SK-N-MC (cell line): ENCODE data around the gene TMEM221.

Experiments used
- DNase-seq: peaks from one replicate; pipeline ENCODE4 v3.0.0-alpha.2; 2011; ENCODE audit warnings: low read depth, low spot score
- H3K27ac ChIP-seq: fragments of 200-600 bp; sonication (generic); 2 replicates; pipeline ENCODE4 v1.5.1; 2016; ENCODE audit warnings: mixed run types
- H3K36me3 ChIP-seq: fragments of 200-600 bp; sonication (generic); 2 replicates; pipeline ENCODE4 v1.6.1; 2017; ENCODE audit warnings: antibody characterized with exemption, low read length, mixed read lengths; ENCODE audit not compliant: insufficient read depth
- H3K4me3 ChIP-seq: fragments of 200-600 bp; sonication (generic); 2 replicates; pipeline ENCODE4 v1.5.1; 2016
- H3K9ac ChIP-seq: fragments of 200-600 bp; sonication (generic); 2 replicates; pipeline ENCODE4 v1.8.0; 2017; ENCODE audit warnings: mixed run types, mixed read lengths; ENCODE audit not compliant: insufficient read length
- H3K9me3 ChIP-seq: fragments of 200-600 bp; sonication (generic); 2 replicates; pipeline ENCODE4 v1.6.1; 2017; ENCODE audit warnings: low read depth, mild to moderate bottlenecking, antibody characterized with exemption, low read length, moderate library complexity, mixed read lengths
- EZH2 ChIP-seq: fragments of 200-600 bp; sonication (generic); IDR thresholded peaks from one replicate; pipeline ENCODE4 v1.6.1; 2017; ENCODE audit warnings: antibody characterized with exemption
- FOXP2 ChIP-seq: optimal IDR thresholded peaks from 2 replicates; pipeline ENCODE3; 2011; ENCODE audit warnings: mild to moderate bottlenecking, moderate library complexity; ENCODE audit not compliant: insufficient read depth; ENCODE audit errors: extremely low read length, control extremely low read depth
- POLR2AphosphoS5 ChIP-seq: IDR thresholded peaks from 2 replicates; pipeline ENCODE4 v1.6.1; 2012; ENCODE audit warnings: mild to moderate bottlenecking, low read depth, low read length, borderline replicate concordance

TMEM221 gene

DNA sequence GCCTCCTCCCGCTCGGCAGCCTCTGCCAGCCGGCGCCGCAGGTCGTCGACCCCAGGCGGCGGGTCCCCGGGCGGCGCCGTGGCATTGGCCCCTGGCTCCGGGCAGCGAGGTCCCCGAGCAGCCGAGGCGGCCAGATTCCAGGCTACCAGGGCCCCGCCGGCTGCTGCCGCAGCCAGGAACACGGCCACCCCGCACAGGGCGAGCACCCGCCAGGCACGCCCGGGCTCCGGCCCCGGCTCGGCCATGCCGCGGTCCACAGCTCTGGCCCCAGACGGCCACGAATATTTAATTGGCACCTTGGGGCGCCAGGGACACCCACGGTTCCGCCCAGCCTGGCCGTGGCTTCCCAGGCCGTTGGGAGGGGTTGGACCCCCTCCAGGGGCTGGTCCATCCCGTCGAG, 54.6 kb downstream of the TMEM221 start, which contains the start of gene CCDC194:
Gene CCDC194, minus strand, starts transcription at position 283 of the 400 bp plus-strand sequence. Its CDS starts 38 bp downstream, at position 245.
- Histone ChIP-seq H3K9ac (no peak within 1 kb of the TSS), H3K27ac (no peak within 1 kb of the TSS), H3K9me3 (no peaks in the 10 kb centered on the region), H3K36me3 (no peaks in the 10 kb centered on the region), H3K4me3 (no peak within 1 kb of the TSS)
- no peak for DNase-seq
- TF ChIP-seq FOXP2 (no peak), POLR2AphosphoS5 (no peak)

DNA sequence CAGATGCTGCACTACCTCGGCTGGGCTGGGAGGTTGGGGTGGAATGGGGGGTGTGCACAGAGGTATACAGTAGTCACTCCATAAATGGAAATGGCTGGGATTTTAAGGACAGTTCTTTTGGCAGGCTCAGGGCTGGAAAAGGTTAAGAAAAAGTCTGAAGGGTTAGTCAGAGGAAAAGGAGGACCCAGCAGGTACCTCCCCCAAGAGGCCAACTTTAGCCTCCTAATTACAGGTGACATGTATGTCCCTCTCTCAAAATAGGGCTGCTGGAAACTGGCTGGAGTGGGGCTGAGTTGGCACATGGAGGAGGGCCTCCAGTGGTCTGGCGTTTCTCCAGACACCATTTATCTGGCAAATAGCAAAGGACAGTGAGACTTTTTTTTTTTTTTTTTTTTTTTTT, 55.5 kb downstream of the TMEM221 start:
- Histone ChIP-seq H3K9ac (no peak overlapping the region), H3K9me3 (no peaks in the 10 kb centered on the region), H3K4me3 (no peak overlapping the region), H3K27ac (no peak overlapping the region), H3K36me3 (no peaks in the 10 kb centered on the region)
- no peak for DNase-seq
- no peak for TF ChIP-seq EZH2
- no peak for TF ChIP-seq FOXP2
- no peak for TF ChIP-seq POLR2AphosphoS5

DNA sequence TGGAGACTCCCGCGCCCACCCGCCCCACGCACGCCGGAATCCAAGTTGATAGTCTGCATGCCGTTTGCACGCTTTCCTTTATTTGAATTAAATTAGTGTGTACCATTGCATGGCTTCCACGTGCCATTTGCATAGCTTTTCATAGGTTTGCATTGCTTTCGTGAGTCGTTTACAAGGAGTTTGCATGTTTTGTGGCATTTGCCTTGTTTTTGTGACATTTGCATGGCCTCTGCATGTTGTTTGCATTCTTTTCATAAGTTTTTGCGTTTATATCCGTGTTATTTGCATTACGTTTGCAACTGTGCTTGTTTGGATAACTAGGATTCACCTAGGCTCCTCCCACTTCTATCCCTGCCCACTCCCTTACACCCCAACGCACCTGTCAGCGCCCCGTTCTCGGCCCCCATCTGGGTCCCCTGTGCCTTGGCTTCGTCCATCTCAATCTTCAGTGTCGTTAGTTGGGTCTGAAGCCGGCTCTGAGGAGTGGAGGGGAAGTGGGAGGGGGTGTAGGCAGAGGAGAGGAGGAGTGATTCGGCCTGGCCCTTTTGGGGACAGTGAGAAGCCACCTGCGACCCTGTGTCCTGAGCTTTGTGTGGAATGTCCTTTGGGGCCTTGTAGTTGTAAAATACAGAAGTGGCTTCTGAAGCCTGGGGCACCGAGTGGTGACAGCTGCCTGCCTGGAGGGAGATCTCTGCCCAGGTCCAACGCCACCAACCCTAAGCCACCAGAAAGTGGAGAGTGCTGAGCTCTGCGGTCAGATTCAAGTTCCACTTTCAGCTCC, 56.9 kb downstream of the TMEM221 start:
- TF ChIP-seq FOXP2 (no peak), EZH2 (no peak), POLR2AphosphoS5 (no peak)
- Histone ChIP-seq H3K4me3 (peak overlapping the region; percentile 84), H3K9ac (no peak overlapping the region), H3K36me3 (no peaks in the 10 kb centered on the region), H3K9me3 (no peaks in the 10 kb centered on the region), H3K27ac (no peak overlapping the region)
- DNase-seq: no peak

DNA sequence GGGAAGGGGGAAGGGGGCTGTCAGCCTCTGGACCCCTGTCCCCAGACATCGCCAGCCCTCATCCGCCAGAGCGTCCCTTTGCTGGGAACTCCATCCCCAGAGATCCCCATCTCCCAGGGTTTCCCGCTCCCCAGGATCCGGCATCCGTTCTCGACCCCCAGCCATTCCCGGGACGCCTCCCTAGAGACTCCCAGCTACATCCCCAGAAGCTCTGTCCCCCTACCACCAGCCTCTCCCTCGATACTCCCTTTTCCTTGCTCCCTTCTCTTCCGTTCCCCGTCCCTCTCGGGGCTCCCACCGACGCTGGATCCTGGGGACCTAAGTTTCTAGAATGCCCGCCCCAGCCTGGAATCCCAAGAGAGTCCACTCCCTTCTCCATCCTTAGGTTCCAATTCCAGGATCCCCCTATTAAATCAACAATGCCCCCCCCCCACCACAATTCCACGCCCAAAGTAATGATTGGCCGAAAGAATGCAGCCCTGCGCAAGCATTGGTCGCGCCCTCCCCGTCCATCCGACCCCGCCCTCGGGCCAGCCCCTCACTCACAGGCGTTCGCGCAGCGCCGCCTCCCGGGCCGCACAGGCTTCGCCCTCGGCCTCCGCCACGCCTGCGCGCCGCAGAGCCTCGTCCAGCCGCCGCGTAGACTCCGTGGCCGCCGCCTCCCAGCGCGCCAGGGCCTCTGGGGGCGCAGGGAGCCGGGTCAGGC, 57.6 kb downstream of the TMEM221 start:
- no peak overlapping the region for H3K27ac ChIP-seq
- no peak overlapping the region for H3K9ac ChIP-seq
- peak; percentile 49; the same call in 1 of the 2 replicates for TF ChIP-seq POLR2AphosphoS5
- TF ChIP-seq EZH2: no peak
- H3K9me3 ChIP-seq: no peaks in the 10 kb centered on the region
- no peaks in the 10 kb centered on the region for H3K36me3 ChIP-seq
- peak overlapping the region; percentile 84 for H3K4me3 ChIP-seq
- no peak for DNase-seq

DNA sequence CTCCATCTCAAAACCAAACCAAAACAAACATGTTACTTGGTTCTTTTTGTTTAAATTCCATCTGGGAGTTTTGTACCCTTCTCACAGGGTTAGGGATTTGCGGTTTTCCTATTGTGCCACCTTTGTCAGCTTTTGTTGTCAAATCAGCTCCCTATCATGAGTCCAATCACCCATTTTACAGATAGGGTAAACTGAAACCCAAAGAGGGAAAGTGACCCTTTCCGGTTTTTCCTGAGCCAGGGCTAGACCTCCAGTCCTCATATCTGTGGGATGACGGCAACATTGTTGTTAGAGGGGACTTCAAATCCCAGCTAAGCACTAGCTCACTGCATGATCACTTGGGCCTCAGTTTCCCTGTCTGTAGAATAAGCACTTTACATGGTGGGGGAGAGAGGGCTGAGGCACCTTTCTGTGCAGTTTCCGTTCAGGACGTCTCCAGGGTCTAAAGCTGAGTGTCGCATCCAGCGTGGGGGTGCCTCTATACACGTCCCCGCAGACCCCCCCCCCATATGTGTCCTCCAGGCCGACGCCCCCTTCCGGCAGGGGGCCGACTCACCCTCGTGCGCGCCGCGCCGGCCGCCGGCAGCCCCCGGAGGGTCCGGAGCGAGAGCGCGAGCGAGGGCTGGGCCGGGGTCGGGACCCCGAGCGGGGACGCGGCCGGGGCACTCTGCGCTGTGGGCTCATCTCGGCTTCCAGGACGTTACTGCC, 58.4 kb downstream of the TMEM221 start:
- no peak for DNase-seq
- peak overlapping the region; percentile 84 for H3K4me3 ChIP-seq
- H3K36me3 ChIP-seq: no peaks in the 10 kb centered on the region
- no peak overlapping the region for H3K27ac ChIP-seq
- TF ChIP-seq POLR2AphosphoS5 (no peak), FOXP2 (no peak)
- H3K9me3 ChIP-seq: no peaks in the 10 kb centered on the region
- H3K9ac ChIP-seq: no peak overlapping the region

DNA sequence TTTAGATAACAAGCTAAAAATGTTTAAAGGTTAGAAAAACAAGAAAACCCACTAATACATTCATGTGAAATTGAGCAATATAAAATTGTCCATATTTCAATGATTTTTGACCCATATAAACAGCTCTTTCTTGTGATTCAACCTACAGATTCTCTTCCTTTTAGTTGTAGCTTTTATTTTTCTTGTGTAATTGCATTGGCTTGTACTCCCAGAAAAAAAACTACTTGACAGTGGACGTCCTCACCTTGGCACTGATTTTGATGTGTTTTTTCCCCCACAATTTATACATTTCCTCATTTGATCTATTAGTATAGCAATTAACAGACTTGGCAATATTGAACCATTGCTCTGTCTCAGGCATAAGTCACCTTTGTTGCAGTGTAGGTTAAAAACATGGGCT, 59.2 kb downstream of the TMEM221 start:
- no peak overlapping the region for H3K27ac ChIP-seq
- H3K4me3 ChIP-seq: no peak overlapping the region
- H3K9ac ChIP-seq: no peak overlapping the region
- no peaks in the 10 kb centered on the region for H3K36me3 ChIP-seq
- no peak for TF ChIP-seq FOXP2
- TF ChIP-seq EZH2: no peak
- TF ChIP-seq POLR2AphosphoS5: no peak
- no peak for DNase-seq
- no peaks in the 10 kb centered on the region for H3K9me3 ChIP-seq

DNA sequence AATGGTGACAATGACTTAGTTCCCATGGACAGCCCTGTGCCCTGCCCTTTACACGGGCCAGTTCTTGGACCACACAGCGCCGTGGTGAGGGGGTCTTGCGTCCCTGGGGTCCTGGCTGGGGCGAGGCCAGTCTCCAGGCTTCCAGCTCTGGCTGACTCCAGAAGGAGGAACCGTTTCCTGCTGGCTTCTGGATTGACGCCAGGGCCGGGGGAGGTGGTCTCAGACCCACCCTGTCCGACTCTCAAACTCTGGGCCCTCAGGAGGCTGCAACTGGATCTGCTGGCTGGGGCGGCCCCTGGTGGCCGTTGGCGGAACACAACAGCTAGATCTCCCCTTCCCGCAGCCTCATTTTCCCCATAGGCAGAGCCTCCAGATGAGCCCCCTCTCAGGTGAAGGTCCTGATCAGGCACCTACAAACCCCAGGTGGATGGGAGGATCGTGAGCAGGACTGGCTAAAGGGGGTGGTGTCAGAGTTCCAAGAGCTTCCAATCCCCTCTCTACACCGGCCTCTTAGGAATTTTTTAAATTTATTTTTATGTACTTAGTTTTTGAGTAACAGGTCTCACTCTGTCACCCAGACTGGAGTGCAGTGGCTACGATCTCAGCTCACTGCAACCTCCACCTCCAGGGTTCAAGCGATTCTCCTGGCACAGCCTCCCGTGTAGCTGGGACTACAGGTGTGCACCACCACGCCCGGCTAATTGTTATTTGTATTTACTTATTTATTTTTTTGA, 62.4 kb downstream of the TMEM221 start:
- Histone ChIP-seq H3K9ac (no peak overlapping the region), H3K36me3 (no peaks in the 10 kb centered on the region), H3K9me3 (no peaks in the 10 kb centered on the region), H3K4me3 (no peak overlapping the region), H3K27ac (no peak overlapping the region)
- no peak for TF ChIP-seq POLR2AphosphoS5
- TF ChIP-seq FOXP2: no peak
- no peak for TF ChIP-seq EZH2
- no peak for DNase-seq
